ENCODE results near the gene CAPN7.

GRCh38 chr3:15276028-15276724 lies 70.1 kb downstream of the CAPN7 start:
- TF ChIP-seq GATA3 (IDR thresholded peaks at IDR 0.05; ENCODE audit: low read depth, low read length): no peak
- TF ChIP-seq GATA2 (IDR thresholded peaks at IDR 0.05; ENCODE audit: low read depth, low read length): no peak

All from SH-SY5Y (cell line).